ENCODE results near the gene DNAL4.

Gene DNAL4

GRCh38 chr22:38831166-38831945 is 37.4 kb upstream of the DNAL4 start:
- Mint-ChIP-seq H3K36me3 (ENCODE audit: low read depth) (no peaks in the 10 kb centered on the region), H3K27me3 (no peaks in the 10 kb centered on the region), H3K4me3 (no peak overlapping the region), H3K27ac (no peak overlapping the region), H3K4me1 (ENCODE audit: low read depth) (no peaks in the 10 kb centered on the region), H3K9me3 (no peaks in the 10 kb centered on the region)

- no peaks in the 10 kb centered on the region for H3K36me3 Mint-ChIP-seq (ENCODE audit: low read depth)
- no peak overlapping the region for H3K4me3 Mint-ChIP-seq
- H3K4me1 Mint-ChIP-seq (ENCODE audit: low read depth), result no peaks in the 10 kb centered on the region
Measured at GRCh38 chr22:38830845-38831108, 36.8 kb upstream of the DNAL4 start.

GRCh38 chr22:38830026-38830844 is 36.3 kb upstream of the DNAL4 start:
- Mint-ChIP-seq H3K27me3 (no peaks in the 10 kb centered on the region), H3K36me3 (ENCODE audit: low read depth) (no peaks in the 10 kb centered on the region), H3K27ac (no peak overlapping the region), H3K4me1 (ENCODE audit: low read depth) (no peaks in the 10 kb centered on the region), H3K4me3 (no peak overlapping the region), H3K9me3 (no peaks in the 10 kb centered on the region)

More at GRCh38 chr22:38830845-38831108, 36.8 kb upstream of the DNAL4 start:
- Mint-ChIP-seq H3K27me3 (no peaks in the 10 kb centered on the region), H3K9me3 (no peaks in the 10 kb centered on the region), H3K27ac (no peak overlapping the region)

GRCh38 chr22:38829485-38829884 is 35.5 kb upstream of the DNAL4 start:
- H3K4me1 Mint-ChIP-seq (ENCODE audit: low read depth), result no peaks in the 10 kb centered on the region
- H3K27me3 Mint-ChIP-seq, result no peaks in the 10 kb centered on the region
- no peak overlapping the region for H3K4me3 Mint-ChIP-seq
- H3K9me3 Mint-ChIP-seq, result no peaks in the 10 kb centered on the region
- no peaks in the 10 kb centered on the region for H3K36me3 Mint-ChIP-seq (ENCODE audit: low read depth)
- H3K27ac Mint-ChIP-seq, result no peak overlapping the region

GRCh38 chr22:38828616-38829205 is 34.8 kb upstream of the DNAL4 start:
- Mint-ChIP-seq H3K9me3 (no peaks in the 10 kb centered on the region), H3K36me3 (ENCODE audit: low read depth) (no peaks in the 10 kb centered on the region), H3K4me1 (ENCODE audit: low read depth) (no peaks in the 10 kb centered on the region), H3K27me3 (no peaks in the 10 kb centered on the region), H3K4me3 (no peak overlapping the region), H3K27ac (no peak overlapping the region)

DNA sequence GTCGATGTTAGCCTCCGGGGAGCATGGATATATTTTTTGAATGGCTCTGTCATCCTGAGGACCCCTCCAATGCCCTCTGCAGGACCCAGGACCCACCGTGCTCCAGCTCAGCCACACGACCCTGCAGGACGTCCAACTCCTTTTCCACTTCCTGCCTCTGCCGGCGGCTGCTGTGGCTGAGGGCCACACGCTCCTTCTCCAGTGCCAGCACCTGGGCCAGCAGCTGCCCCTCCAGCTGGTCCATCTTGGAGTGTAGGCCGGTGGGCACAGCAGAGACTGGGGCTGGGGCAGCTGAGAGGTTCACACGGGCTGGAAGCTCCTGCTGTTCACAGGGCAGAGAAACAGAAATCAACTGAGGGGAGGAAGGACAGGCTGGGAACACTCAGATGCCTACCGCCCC is 34.2 kb upstream of the DNAL4 start:
- H3K27me3 Mint-ChIP-seq, result no peaks in the 10 kb centered on the region
- no peak overlapping the region for H3K4me3 Mint-ChIP-seq
- H3K27ac Mint-ChIP-seq, result no peak overlapping the region
- no peaks in the 10 kb centered on the region for H3K36me3 Mint-ChIP-seq (ENCODE audit: low read depth)
- H3K9me3 Mint-ChIP-seq, result no peaks in the 10 kb centered on the region
- H3K4me1 Mint-ChIP-seq (ENCODE audit: low read depth), result no peaks in the 10 kb centered on the region

DNA sequence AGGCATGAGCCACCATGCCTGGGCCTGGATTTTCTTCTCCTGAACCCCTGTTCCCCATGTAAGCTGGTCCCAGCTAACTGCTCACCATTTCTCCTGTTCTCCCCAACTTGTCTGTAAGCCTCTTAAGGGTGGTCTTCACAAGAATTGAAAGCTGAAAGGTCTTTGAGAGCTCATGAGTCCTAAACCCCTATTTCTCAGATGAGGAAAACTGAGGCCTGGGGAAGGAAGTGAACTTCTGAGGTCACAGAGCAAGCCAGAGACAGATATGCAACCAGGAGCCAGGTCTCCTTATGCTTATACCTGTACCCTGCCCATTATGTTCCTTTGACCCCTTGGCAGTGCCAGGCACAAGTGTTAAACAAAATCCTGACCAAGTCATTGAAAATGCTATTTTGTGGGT is 33.6 kb upstream of the DNAL4 start:
- Mint-ChIP-seq H3K9me3 (no peaks in the 10 kb centered on the region), H3K36me3 (ENCODE audit: low read depth) (no peaks in the 10 kb centered on the region), H3K4me3 (no peak overlapping the region), H3K27me3 (no peaks in the 10 kb centered on the region), H3K27ac (no peak overlapping the region), H3K4me1 (ENCODE audit: low read depth) (no peaks in the 10 kb centered on the region)

DNA sequence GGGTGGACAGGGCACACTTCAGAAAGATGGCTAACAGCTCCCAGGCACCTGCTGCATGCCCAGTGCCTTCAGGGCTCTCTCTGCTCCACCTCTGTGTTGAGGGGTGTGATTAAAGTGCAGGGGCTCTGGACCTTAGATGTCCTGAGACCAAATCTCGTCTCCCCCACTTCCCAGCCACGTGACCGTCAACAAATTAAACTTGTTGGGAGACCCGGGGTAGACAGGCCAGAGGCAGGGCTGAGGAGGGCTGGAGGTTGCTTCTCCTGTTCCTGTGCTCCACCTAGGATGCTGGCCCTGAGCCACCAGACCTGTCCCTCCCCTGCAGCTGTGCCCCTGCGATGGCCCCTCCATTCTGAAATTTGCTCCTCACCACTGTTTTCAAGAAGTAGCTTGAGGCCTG is 32.9 kb upstream of the DNAL4 start:
- Mint-ChIP-seq H3K27ac (no peak overlapping the region), H3K36me3 (ENCODE audit: low read depth) (no peaks in the 10 kb centered on the region), H3K9me3 (no peaks in the 10 kb centered on the region), H3K4me3 (no peak overlapping the region), H3K27me3 (no peaks in the 10 kb centered on the region), H3K4me1 (ENCODE audit: low read depth) (no peaks in the 10 kb centered on the region)

DNA sequence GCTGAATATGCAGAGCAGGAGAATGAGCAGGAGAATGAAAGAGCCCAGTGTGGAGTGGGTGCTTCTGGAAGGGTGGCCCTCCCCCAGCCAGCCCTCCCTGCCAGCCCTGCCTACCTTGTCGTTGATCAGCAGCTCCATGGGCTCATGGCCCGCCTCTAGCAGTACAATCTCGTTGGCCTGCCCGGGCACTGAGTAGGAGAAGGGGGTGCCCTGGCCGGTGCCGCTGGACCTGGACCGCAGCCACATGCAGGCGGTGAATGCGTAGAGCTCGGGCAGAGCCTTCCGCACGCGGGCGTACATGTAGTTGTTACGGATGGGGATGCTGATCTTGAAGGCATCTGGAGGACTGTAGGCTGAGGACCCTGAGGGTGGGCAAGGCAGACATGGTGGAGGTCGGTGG is 32.4 kb upstream of the DNAL4 start:
- H3K27ac Mint-ChIP-seq, result no peak overlapping the region
- H3K4me1 Mint-ChIP-seq (ENCODE audit: low read depth), result no peaks in the 10 kb centered on the region
- H3K9me3 Mint-ChIP-seq, result no peaks in the 10 kb centered on the region
- no peaks in the 10 kb centered on the region for H3K27me3 Mint-ChIP-seq
- no peak overlapping the region for H3K4me3 Mint-ChIP-seq
- no peaks in the 10 kb centered on the region for H3K36me3 Mint-ChIP-seq (ENCODE audit: low read depth)

DNA sequence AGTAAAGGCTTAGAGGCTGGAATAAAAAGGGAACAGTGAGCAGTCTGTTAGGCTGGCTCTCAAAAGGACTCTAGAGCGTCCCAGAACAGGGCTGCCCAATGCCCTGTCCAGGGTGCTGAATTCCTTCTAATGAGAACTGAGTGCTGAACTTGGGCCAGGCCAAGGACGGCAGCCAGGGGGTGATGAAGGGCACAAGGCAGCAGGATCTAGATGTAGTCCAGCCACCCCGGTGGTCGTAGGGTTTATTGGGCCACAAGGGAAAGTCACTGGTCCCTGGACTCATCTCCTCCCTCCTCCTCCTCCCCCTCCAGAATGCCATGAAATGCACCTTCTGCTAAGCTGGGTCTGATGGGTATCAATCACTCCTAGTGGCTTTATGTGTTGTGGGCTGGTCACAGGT is 30.6 kb upstream of the DNAL4 start:
- no peaks in the 10 kb centered on the region for H3K36me3 Mint-ChIP-seq (ENCODE audit: low read depth)
- no peak overlapping the region for H3K27ac Mint-ChIP-seq
- H3K4me3 Mint-ChIP-seq, result no peak overlapping the region
- no peaks in the 10 kb centered on the region for H3K27me3 Mint-ChIP-seq
- no peaks in the 10 kb centered on the region for H3K9me3 Mint-ChIP-seq
- no peaks in the 10 kb centered on the region for H3K4me1 Mint-ChIP-seq (ENCODE audit: low read depth)

GRCh38 chr22:38823637-38824036 is 29.7 kb upstream of the DNAL4 start:
- Mint-ChIP-seq H3K4me3 (no peak overlapping the region), H3K27me3 (no peaks in the 10 kb centered on the region), H3K27ac (no peak overlapping the region), H3K4me1 (ENCODE audit: low read depth) (no peaks in the 10 kb centered on the region), H3K36me3 (ENCODE audit: low read depth) (no peaks in the 10 kb centered on the region), H3K9me3 (no peaks in the 10 kb centered on the region)

DNA sequence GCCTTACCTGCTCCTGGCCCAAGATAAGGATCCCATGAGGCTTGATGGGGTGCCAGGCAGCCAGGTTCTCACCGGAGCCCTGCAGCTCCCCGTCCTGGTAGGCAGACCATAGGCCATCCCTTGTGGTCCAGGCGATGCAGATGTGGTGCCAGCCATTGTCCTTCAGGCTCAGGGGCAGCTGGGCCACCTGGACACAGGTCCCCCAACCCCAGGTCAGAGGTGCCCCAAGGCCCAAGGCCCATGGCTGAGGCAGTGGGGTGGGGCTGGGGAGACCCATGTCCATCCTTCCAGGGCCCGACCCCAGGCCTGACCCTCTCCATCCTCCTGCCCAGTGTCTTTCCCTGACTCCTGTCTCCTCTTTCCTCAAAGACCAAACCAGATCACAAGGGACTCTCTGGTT is 29.1 kb upstream of the DNAL4 start:
- Mint-ChIP-seq H3K36me3 (ENCODE audit: low read depth) (no peaks in the 10 kb centered on the region), H3K9me3 (no peaks in the 10 kb centered on the region), H3K4me3 (no peak overlapping the region), H3K27me3 (no peaks in the 10 kb centered on the region), H3K4me1 (ENCODE audit: low read depth) (no peaks in the 10 kb centered on the region), H3K27ac (no peak overlapping the region)

GRCh38 chr22:38820020-38820419 is 26.1 kb upstream of the DNAL4 start:
- Mint-ChIP-seq H3K9me3 (no peaks in the 10 kb centered on the region), H3K27me3 (no peaks in the 10 kb centered on the region), H3K4me3 (no peak overlapping the region), H3K4me1 (ENCODE audit: low read depth) (no peaks in the 10 kb centered on the region), H3K27ac (no peak overlapping the region), H3K36me3 (ENCODE audit: low read depth) (no peaks in the 10 kb centered on the region)

DNA sequence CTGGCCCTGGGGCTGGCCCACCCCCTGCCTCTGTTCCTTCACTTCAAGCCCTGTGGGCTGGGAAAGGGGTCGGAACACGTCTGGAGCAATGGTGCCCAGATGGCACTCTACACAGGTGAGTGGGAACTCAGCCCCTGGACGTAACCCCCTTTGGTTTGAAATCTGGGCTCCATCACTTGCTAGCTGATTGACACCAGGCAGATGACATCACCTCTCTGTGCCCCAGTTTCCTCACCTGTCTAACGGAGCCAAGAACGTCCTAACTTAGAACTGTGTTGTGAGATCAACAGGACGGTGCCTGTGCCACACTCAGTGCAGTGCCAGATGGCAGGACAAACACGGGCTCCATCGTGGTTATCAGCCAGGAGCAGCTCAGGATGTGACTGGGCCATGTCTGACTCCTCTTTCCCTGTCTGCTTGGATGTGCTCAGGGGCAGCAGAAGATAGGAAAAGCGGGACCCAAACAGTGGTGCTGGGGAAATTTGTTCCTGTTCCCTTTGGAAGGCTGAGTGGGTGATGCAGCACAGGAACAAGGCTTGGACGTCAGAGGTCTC is 25.5 kb upstream of the DNAL4 start:
- H3K9me3 Mint-ChIP-seq, result no peaks in the 10 kb centered on the region
- no peaks in the 10 kb centered on the region for H3K36me3 Mint-ChIP-seq (ENCODE audit: low read depth)
- H3K4me1 Mint-ChIP-seq (ENCODE audit: low read depth), result no peaks in the 10 kb centered on the region
- H3K27me3 Mint-ChIP-seq, result no peaks in the 10 kb centered on the region
- H3K27ac Mint-ChIP-seq, result no peak overlapping the region
- H3K4me3 Mint-ChIP-seq, result no peak overlapping the region

DNA sequence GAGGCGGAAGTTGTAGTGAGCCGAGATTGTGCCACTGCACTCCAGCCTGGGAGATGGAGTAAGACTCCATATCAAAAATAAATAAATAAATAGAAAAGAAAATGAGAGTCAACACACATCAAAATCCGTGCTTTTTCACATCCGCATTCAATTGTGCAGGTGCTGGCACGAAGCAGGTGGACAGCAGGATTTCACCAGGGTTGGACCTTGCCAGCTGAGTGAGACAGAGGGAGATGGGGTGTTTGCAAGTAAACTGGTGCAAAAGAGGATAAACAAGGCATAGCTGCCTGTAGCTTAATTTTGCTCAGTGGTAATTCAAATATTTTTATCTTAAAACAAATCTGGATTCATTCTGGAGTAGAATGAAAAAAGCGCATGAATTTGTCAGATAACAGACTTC is 23.3 kb upstream of the DNAL4 start:
- Mint-ChIP-seq H3K27me3 (peaks cover 4% of the 10 kb centered on the region), H3K4me3 (no peak overlapping the region), H3K4me1 (ENCODE audit: low read depth) (no peaks in the 10 kb centered on the region), H3K9me3 (no peaks in the 10 kb centered on the region), H3K36me3 (ENCODE audit: low read depth) (no peaks in the 10 kb centered on the region), H3K27ac (no peak overlapping the region)

Data from stimulated activated naive CD8-positive, alpha-beta T cell treated with anti-CD3 and anti-CD28 coated beads, Interleukin-15, Interleukin-2, amounts not matched to agents 100 ng/mL and 50 ng/mL, for 24 hours (primary cell).